Fibroblast of villous mesenchyme (primary cell): ENCODE data around the gene WDR1. TPM values are rescaled to one million over a fixed set of nuclear protein-coding genes. Genes with fewer than 3 reads are reported as not detected.

Source experiments
- DNase-seq: peaks from one replicate; pipeline ENCODE4 v3.0.0-alpha.2; 2010; ENCODE audit warnings: low read depth
- H3K4me3 ChIP-seq: 2 replicates; pipeline ENCODE4 v1.5.1; 2011; ENCODE audit warnings: low read depth, mild to moderate bottlenecking, low read length
- total RNA-seq: library from RNA; depleted of rRNA; stranded (reverse); fragments of >200 nt; gene quantifications from 2 replicates; pipeline ENCODE4 v1.2.3, GENCODE V29; 2012
- TF ChIP-seq, protein P1 (sequence below): IDR thresholded peaks from 2 replicates; pipeline ENCODE4 v1.5.1; 2012; ENCODE audit warnings: low read depth, mild to moderate bottlenecking, low read length; ENCODE audit not compliant: insufficient read depth

WDR1 gene
- total RNA-seq, 1 donor: 516 TPM

DNA sequence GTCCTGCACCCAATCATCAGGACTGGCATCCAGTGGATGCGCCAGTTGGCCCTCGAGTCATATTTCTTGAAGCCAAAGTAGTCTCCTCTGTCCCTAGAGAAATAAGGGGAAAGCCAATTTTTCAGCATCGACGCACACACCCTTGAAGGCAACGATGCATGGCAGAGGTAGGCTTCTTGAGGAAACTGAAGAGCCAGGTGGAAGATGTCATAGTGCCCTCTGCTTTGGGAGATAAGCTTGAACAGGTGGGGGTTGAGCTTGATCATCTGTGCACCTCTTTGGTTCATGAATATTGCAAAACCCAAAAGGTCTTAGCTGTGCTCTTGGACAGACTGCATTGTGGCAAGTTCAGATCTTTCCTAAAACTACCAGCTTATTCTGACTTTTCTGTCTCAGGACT, 34.6 kb upstream of the WDR1 start:
- no peak overlapping the region for H3K4me3 ChIP-seq
- DNase-seq: no peak
- TF ChIP-seq, protein P1, sequence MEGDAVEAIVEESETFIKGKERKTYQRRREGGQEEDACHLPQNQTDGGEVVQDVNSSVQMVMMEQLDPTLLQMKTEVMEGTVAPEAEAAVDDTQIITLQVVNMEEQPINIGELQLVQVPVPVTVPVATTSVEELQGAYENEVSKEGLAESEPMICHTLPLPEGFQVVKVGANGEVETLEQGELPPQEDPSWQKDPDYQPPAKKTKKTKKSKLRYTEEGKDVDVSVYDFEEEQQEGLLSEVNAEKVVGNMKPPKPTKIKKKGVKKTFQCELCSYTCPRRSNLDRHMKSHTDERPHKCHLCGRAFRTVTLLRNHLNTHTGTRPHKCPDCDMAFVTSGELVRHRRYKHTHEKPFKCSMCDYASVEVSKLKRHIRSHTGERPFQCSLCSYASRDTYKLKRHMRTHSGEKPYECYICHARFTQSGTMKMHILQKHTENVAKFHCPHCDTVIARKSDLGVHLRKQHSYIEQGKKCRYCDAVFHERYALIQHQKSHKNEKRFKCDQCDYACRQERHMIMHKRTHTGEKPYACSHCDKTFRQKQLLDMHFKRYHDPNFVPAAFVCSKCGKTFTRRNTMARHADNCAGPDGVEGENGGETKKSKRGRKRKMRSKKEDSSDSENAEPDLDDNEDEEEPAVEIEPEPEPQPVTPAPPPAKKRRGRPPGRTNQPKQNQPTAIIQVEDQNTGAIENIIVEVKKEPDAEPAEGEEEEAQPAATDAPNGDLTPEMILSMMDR: no peak

DNA sequence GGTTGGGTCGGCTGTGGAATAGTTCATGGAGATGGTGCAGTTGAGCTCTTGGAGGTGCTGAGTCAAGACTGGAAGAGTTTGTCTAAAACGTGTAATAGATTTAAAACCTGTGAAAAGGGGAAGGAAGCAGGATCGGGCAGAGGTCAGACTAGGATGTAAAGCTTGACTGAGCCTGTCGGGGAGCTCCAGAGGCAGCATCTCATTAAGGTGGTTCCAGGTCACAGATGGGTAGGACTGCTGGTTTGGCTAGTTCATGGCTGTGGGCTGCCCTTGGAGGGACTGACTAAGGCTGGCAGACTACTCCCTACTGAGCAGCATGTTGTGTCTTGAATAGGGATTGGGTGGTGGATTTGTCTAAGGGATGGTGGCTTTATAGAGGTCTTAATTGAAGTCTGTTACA, 28.4 kb upstream of the WDR1 start:
- no peak overlapping the region for H3K4me3 ChIP-seq
- TF ChIP-seq, protein P1: no peak
- DNase-seq: no peak

- no peak for DNase-seq
- TF ChIP-seq, protein P1: no peak
- H3K4me3 ChIP-seq: no peak overlapping the region
Measured at GRCh38 chr4:10144479-10144878, 27.9 kb upstream of the WDR1 start.

DNA sequence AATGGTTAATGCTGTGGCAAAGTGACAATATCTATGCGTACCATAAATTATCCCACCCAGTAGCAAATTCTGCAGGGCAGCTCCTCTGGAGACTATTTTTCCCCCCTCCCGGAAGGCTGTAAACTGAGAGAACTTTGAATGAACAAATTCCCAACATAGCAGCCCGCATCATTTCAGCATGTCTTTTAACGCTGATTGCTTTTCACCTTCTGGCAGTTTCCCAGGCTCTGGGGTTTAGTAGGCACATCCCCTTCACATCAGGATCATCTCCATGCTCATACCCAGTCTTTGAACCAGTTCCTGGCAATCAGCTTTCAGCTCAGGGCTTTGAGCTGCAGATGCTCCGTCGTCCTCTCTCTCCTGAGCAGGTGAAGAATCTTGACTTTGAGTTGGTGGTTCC, 26.6 kb upstream of the WDR1 start:
- TF ChIP-seq, protein P1: no peak
- no peak for DNase-seq
- no peak overlapping the region for H3K4me3 ChIP-seq

GRCh38 chr4:10140866-10141759, 24.5 kb upstream of the WDR1 start:
- TF ChIP-seq, protein P1: no peak
- no peak overlapping the region for H3K4me3 ChIP-seq
- DNase-seq: no peak

GRCh38 chr4:10139518-10139917, 22.9 kb upstream of the WDR1 start:
- DNase-seq: no peak
- no peak overlapping the region for H3K4me3 ChIP-seq
- TF ChIP-seq, protein P1: no peak
